ENCODE results near the gene ACBD3.

ACBD3 gene

DNA sequence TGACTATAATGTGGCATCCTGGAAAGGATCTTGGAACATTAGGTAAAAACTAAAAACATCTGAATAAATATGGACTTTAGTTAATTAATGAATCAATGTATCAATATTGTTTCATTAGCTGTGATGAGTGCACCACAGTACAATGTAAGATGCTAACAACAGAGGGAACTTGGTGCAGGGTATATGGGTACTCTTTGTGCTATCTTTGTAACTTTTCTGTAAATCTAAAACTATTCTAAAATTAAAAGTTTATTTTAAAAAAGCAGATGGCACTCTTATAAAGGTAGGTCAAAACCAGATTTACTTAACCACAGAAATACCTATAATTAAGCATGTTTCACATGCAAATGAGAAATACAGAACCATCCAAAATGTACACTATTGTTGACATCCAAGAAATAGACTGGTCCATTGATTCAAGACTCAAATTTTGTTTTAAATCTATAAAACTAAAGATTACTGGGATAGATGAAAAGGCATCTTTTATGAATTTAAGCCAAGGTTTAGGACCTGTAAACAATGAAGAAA lies 38.4 kb downstream of the ACBD3 start:
- no peak for TF ChIP-seq SPI1 (IDR thresholded peaks at IDR 0.05; ENCODE audit: borderline replicate concordance, low read depth)
- no peak for TF ChIP-seq POLR2AphosphoS5 (IDR thresholded peaks at IDR 0.05; ENCODE audit: low read depth)
- TF ChIP-seq, protein P1, sequence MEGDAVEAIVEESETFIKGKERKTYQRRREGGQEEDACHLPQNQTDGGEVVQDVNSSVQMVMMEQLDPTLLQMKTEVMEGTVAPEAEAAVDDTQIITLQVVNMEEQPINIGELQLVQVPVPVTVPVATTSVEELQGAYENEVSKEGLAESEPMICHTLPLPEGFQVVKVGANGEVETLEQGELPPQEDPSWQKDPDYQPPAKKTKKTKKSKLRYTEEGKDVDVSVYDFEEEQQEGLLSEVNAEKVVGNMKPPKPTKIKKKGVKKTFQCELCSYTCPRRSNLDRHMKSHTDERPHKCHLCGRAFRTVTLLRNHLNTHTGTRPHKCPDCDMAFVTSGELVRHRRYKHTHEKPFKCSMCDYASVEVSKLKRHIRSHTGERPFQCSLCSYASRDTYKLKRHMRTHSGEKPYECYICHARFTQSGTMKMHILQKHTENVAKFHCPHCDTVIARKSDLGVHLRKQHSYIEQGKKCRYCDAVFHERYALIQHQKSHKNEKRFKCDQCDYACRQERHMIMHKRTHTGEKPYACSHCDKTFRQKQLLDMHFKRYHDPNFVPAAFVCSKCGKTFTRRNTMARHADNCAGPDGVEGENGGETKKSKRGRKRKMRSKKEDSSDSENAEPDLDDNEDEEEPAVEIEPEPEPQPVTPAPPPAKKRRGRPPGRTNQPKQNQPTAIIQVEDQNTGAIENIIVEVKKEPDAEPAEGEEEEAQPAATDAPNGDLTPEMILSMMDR (IDR thresholded peaks at IDR 0.05; ENCODE audit: insufficient read depth, low read length), result no peak
- DNase-seq (ENCODE audit: low read depth in 1 of 2, low spot score in 1 of 2), result no peak
- H3K4me3 ChIP-seq (replicated peaks; ENCODE audit: insufficient read depth, low read length), result no peak overlapping the region
- H3K27me3 ChIP-seq (ENCODE audit: insufficient read depth, poor library complexity, severe bottlenecking), result no peaks in the 10 kb centered on the region
- no peak overlapping the region for H3K27ac ChIP-seq (replicated peaks)

DNA sequence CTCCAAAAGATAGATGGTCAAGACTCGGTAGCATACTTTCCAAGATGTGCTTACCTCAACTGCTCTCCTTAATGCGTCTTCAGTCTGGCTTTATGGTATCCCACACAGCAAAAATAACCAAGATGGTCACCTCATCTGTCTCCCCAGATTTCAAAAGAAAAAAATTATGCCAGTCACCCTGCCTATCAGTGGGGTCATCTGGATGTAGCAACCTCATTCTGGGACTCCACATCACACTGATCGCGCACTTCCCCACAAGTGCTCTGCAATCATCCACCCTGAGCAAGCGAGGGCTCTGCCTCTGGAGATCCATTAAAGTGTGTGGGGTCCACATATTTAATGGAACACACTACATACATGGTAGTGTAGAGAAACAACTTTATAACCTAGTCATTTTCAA lies 42.5 kb downstream of the ACBD3 start:
- DNase-seq (ENCODE audit: low read depth in 1 of 2, low spot score in 1 of 2), result no peak
- H3K27ac ChIP-seq (replicated peaks), result no peak overlapping the region
- no peak for TF ChIP-seq SPI1 (IDR thresholded peaks at IDR 0.05; ENCODE audit: borderline replicate concordance, low read depth)
- TF ChIP-seq, protein P2, sequence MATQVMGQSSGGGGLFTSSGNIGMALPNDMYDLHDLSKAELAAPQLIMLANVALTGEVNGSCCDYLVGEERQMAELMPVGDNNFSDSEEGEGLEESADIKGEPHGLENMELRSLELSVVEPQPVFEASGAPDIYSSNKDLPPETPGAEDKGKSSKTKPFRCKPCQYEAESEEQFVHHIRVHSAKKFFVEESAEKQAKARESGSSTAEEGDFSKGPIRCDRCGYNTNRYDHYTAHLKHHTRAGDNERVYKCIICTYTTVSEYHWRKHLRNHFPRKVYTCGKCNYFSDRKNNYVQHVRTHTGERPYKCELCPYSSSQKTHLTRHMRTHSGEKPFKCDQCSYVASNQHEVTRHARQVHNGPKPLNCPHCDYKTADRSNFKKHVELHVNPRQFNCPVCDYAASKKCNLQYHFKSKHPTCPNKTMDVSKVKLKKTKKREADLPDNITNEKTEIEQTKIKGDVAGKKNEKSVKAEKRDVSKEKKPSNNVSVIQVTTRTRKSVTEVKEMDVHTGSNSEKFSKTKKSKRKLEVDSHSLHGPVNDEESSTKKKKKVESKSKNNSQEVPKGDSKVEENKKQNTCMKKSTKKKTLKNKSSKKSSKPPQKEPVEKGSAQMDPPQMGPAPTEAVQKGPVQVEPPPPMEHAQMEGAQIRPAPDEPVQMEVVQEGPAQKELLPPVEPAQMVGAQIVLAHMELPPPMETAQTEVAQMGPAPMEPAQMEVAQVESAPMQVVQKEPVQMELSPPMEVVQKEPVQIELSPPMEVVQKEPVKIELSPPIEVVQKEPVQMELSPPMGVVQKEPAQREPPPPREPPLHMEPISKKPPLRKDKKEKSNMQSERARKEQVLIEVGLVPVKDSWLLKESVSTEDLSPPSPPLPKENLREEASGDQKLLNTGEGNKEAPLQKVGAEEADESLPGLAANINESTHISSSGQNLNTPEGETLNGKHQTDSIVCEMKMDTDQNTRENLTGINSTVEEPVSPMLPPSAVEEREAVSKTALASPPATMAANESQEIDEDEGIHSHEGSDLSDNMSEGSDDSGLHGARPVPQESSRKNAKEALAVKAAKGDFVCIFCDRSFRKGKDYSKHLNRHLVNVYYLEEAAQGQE (IDR thresholded peaks at IDR 0.05; ENCODE audit: insufficient replicate concordance, low read depth), result no peak
- no peak for TF ChIP-seq GABPA (IDR thresholded peaks at IDR 0.05; ENCODE audit: low read depth)
- TF ChIP-seq, protein P1 (IDR thresholded peaks at IDR 0.05; ENCODE audit: insufficient read depth, low read length), result no peak
- no peak for TF ChIP-seq POLR2AphosphoS5 (IDR thresholded peaks at IDR 0.05; ENCODE audit: low read depth)
- no peaks in the 10 kb centered on the region for H3K27me3 ChIP-seq (ENCODE audit: insufficient read depth, poor library complexity, severe bottlenecking)
- no peak overlapping the region for H3K4me3 ChIP-seq (replicated peaks; ENCODE audit: insufficient read depth, low read length)

DNA sequence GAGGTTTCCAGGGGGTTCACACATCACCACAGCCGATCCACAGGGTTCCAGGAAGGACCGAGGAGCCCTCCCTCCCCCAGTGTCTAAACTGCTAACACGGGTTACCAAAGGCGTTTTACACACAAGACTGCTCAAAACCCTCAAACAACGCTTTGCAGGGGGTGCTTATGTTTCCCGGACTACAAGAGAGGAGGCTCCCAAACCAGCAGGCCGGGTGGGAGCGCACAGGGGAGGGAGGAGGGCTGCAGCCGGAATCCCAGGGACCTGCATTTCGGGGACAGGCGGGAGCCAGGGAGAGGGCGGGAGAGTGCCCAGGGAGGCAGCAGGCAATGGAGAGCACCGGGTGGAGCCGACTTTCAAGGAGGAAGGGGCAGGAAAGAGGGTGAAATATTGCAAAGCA lies 50.8 kb downstream of the ACBD3 start:
- no peak for DNase-seq (ENCODE audit: low read depth in 1 of 2, low spot score in 1 of 2)
- Histone ChIP-seq H3K27ac (replicated peaks) (no peak overlapping the region), H3K27me3 (ENCODE audit: insufficient read depth, poor library complexity, severe bottlenecking) (no peaks in the 10 kb centered on the region), H3K4me3 (replicated peaks; ENCODE audit: insufficient read depth, low read length) (no peak overlapping the region)
- no peak for TF ChIP-seq GABPA (IDR thresholded peaks at IDR 0.05; ENCODE audit: low read depth)
- TF ChIP-seq, protein P2 (IDR thresholded peaks at IDR 0.05; ENCODE audit: insufficient replicate concordance, low read depth), result no peak
- TF ChIP-seq POLR2AphosphoS5 (IDR thresholded peaks at IDR 0.05; ENCODE audit: low read depth), result no peak
- TF ChIP-seq, protein P1 (IDR thresholded peaks at IDR 0.05; ENCODE audit: insufficient read depth, low read length), result no peak
- TF ChIP-seq SPI1 (IDR thresholded peaks at IDR 0.05; ENCODE audit: borderline replicate concordance, low read depth), result no peak

DNA sequence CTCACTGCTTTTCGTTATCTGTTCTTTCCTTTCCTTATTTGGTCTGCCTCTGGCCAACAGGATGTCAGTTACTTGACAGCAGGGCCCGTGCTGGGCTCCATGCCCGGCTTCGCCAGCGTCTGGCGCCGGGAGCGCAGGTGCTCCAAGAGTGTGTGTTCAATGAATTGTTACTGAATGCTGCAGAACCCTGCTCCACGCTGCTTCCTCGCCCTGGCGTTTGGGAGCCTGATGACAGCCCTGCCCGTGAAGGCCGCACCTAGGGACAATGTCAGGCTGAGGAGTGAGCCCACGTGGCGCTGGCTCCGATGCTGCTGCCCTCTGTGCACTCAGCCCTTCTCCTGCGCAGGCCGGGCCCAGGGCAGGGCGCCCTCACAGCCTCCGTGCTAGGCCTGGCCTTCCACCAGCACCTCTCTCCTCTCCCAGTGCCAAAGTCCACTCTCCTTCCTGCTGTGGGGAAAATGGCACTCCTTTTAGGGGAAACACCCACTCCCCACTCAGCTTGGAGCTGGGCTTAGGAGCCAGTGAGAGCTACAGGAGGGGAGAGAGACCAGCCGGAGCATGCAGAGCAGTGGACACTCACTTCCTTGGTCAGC lies 51.4 kb downstream of the ACBD3 start:
- Histone ChIP-seq H3K27me3 (ENCODE audit: insufficient read depth, poor library complexity, severe bottlenecking) (no peaks in the 10 kb centered on the region), H3K27ac (replicated peaks) (no peak overlapping the region), H3K4me3 (replicated peaks; ENCODE audit: insufficient read depth, low read length) (no peak overlapping the region)
- DNase-seq (ENCODE audit: low read depth in 1 of 2, low spot score in 1 of 2), result no peak
- no peak for TF ChIP-seq POLR2AphosphoS5 (IDR thresholded peaks at IDR 0.05; ENCODE audit: low read depth)
- no peak for TF ChIP-seq SPI1 (IDR thresholded peaks at IDR 0.05; ENCODE audit: borderline replicate concordance, low read depth)
- no peak for TF ChIP-seq GABPA (IDR thresholded peaks at IDR 0.05; ENCODE audit: low read depth)
- TF ChIP-seq, protein P2 (IDR thresholded peaks at IDR 0.05; ENCODE audit: insufficient replicate concordance, low read depth), result no peak
- TF ChIP-seq, protein P1 (IDR thresholded peaks at IDR 0.05; ENCODE audit: insufficient read depth, low read length), result no peak
